Activated naive CD8-positive, alpha-beta T cell treated with anti-CD3 and anti-CD28 coated beads, Interleukin-2, amount 10 ng/mL, durations not matched to agents 7 days and 5 days (primary cell): ENCODE measurements around the gene LTA4H. TPM values are rescaled to one million over a fixed set of nuclear protein-coding genes. Genes with fewer than 3 reads are reported as not detected.
A peak's percentile ranks its signal among the peaks of the same experiment; 100 is the strongest.

ENCODE experiments used
- ATAC-seq: fragments of 150-1000 bp; cut with Tn5 transposase; one replicate; pipeline ENCODE4 v1.10.0; 2021; ENCODE audit warnings: low read depth, moderate library complexity
- POLR2A ChIA-PET: fragments of 350-600 bp; sonication (Branson Sonifier 250); formaldehyde crosslinking; loops from one replicate; lab custom pipeline; 2021; ENCODE audit warnings: antibody characterized with exemption; lab: Charles Lee
- DNase-seq: peaks from one replicate; pipeline ENCODE4 v3.0.0; 2021
- H3K27ac Mint-ChIP-seq: one replicate; pipeline ENCODE4 v1.8.0; 2022; ENCODE audit warnings: mild to moderate bottlenecking, mixed read lengths
- H3K27me3 Mint-ChIP-seq: one replicate; pipeline ENCODE4 v1.8.0; 2022; ENCODE audit warnings: mild to moderate bottlenecking, moderate library complexity, mixed read lengths
- H3K36me3 Mint-ChIP-seq: one replicate; pipeline ENCODE4 v1.8.0; 2021; ENCODE audit warnings: mild to moderate bottlenecking, mixed read lengths
- H3K4me1 Mint-ChIP-seq: one replicate; pipeline ENCODE4 v1.8.0; 2021; ENCODE audit warnings: mixed read lengths
- H3K4me3 Mint-ChIP-seq: one replicate; pipeline ENCODE4 v1.8.0; 2022; ENCODE audit warnings: mild to moderate bottlenecking, moderate library complexity, mixed read lengths
- H3K9me3 Mint-ChIP-seq: one replicate; pipeline ENCODE4 v1.8.0; 2021; ENCODE audit warnings: mixed read lengths
- total RNA-seq, 2 experiments: library from RNA; stranded (reverse); gene quantifications; one replicate each; pipeline ENCODE4 v1.2.3, GENCODE V29; 2021

The LTA4H gene
- total RNA-seq, 2 experiments from 2014 or later, result 49.2 to 50.7 TPM

- Mint-ChIP-seq H3K36me3 (no peaks in the 10 kb centered on the region), H3K27ac (no peak overlapping the region), H3K4me3 (no peak overlapping the region), H3K27me3 (no peaks in the 10 kb centered on the region), H3K9me3 (no peaks in the 10 kb centered on the region), H3K4me1 (no peaks in the 10 kb centered on the region)
- POLR2A ChIA-PET, result no interaction called here
- DNase-seq (no peak), ATAC-seq (no peak)
These were observed 4.1 kb upstream of the LTA4H start for GRCh38 chr12:96039516-96039915.

- no peak for ATAC-seq
- Mint-ChIP-seq H3K4me3 (no peak overlapping the region), H3K27ac (no peak overlapping the region)
These were observed 1.5 kb upstream of the LTA4H start for GRCh38 chr12:96036765-96037455.

GRCh38 chr12:96034621-96035282, 635 bp downstream of the LTA4H start:
- Mint-ChIP-seq H3K9me3 (no peaks in the 10 kb centered on the region), H3K4me3 (no peak overlapping the region), H3K36me3 (peaks cover 10% of the 10 kb centered on the region), H3K4me1 (peaks cover 13% of the 10 kb centered on the region), H3K27me3 (no peaks in the 10 kb centered on the region), H3K27ac (no peak overlapping the region)
- DNase-seq (no peak), ATAC-seq (no peak)
- POLR2A ChIA-PET, result interaction anchor here (0.7 to 1.2 kb wide), 2 partner anchors 87 to 356 kb away, joined by 3 read pairs; no protein-coding TSS in a partner anchor

More at GRCh38 chr12:96036765-96037455, 1.5 kb upstream of the LTA4H start:
- Mint-ChIP-seq H3K9me3 (no peaks in the 10 kb centered on the region), H3K27me3 (no peaks in the 10 kb centered on the region), H3K36me3 (peaks cover 2% of the 10 kb centered on the region), H3K4me1 (peaks cover 9% of the 10 kb centered on the region)
- POLR2A ChIA-PET, result interaction anchor here (1.2 to 1.4 kb wide), 2 partner anchors 93 to 363 kb away, joined by 4 to 6 read pairs; partner anchors contain the start of genes AMDHD1 and CDK17
- no peak for DNase-seq

- H3K36me3 Mint-ChIP-seq, result peaks cover 10% of the 10 kb centered on the region
- H3K4me3 Mint-ChIP-seq, result peak overlapping the region; percentile 57
- H3K27me3 Mint-ChIP-seq, result no peaks in the 10 kb centered on the region
- POLR2A ChIA-PET, result no interaction called here
- no peaks in the 10 kb centered on the region for H3K9me3 Mint-ChIP-seq
- ATAC-seq (no peak), DNase-seq (no peak)
- H3K4me1 Mint-ChIP-seq, result peaks cover 14% of the 10 kb centered on the region
- H3K27ac Mint-ChIP-seq, result no peak overlapping the region
These were observed 1.6 kb downstream of the LTA4H start for GRCh38 chr12:96033549-96034389.

DNA sequence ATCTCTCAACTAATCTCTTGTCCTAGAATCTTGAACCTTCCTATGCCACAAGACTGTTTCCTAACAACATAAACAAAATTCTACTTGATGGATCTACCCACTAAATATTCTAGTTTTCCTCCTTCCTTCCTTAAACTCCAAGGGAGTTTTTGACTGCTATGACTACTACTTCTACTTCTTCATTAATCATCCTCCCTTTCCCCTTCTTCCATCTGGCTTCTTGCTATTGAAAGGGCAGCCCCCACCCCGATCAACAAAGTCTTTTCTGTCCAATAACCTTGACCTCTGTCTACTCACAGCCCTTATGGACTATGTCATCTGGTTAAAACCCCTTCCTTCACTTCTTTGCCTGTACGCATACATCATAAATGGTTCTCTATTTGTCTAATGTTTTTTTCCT, 5.6 kb downstream of the LTA4H start:
- DNase-seq (no peak), ATAC-seq (no peak)
- POLR2A ChIA-PET, result no interaction called here
- Mint-ChIP-seq H3K4me3 (no peak overlapping the region), H3K9me3 (no peaks in the 10 kb centered on the region), H3K27me3 (no peaks in the 10 kb centered on the region), H3K36me3 (peaks cover 22% of the 10 kb centered on the region), H3K27ac (no peak overlapping the region), H3K4me1 (peaks cover 15% of the 10 kb centered on the region)

DNA sequence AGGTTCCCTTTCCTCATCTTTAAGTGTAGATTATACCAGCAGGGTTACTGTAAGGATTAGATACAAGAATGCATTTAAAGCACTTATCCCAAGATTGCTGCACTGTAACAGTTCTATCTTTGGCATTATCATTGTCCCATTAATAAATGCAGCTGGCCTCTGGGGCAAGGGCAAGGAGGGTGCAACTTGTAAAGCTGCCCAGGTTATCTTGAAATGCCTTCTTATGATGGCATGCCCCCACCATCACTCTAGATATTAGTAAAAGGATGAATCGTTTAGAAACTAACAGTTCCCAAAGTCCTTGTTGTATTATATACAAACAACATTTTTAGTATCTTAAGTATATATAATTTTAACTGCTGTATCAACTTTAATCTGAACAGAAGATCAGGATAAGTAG, 6.8 kb downstream of the LTA4H start:
- no peak for ATAC-seq
- Mint-ChIP-seq H3K9me3 (no peaks in the 10 kb centered on the region), H3K36me3 (peaks cover 23% of the 10 kb centered on the region), H3K27me3 (no peaks in the 10 kb centered on the region), H3K4me3 (no peak overlapping the region), H3K4me1 (peaks cover 12% of the 10 kb centered on the region), H3K27ac (no peak overlapping the region)
- POLR2A ChIA-PET, result interaction anchor here (0.6 kb wide), 1 partner anchor 9 kb away, joined by 3 read pairs; no protein-coding TSS in a partner anchor
- DNase-seq, result no peak

GRCh38 chr12:96026331-96026730, 9.1 kb downstream of the LTA4H start:
- Mint-ChIP-seq H3K4me3 (no peak overlapping the region), H3K27ac (no peak overlapping the region), H3K36me3 (peaks cover 26% of the 10 kb centered on the region)

GRCh38 chr12:96025518-96025917, 9.9 kb downstream of the LTA4H start:
- ATAC-seq, result no peak
- H3K9me3 Mint-ChIP-seq, result no peaks in the 10 kb centered on the region
- no peak overlapping the region for H3K4me3 Mint-ChIP-seq
- no peak overlapping the region for H3K27ac Mint-ChIP-seq
- H3K4me1 Mint-ChIP-seq, result peaks cover 10% of the 10 kb centered on the region
- peaks cover 25% of the 10 kb centered on the region for H3K36me3 Mint-ChIP-seq
- POLR2A ChIA-PET, result no interaction called here
- DNase-seq, result no peak
- no peaks in the 10 kb centered on the region for H3K27me3 Mint-ChIP-seq

More at GRCh38 chr12:96026331-96026730, 9.1 kb downstream of the LTA4H start:
- DNase-seq (no peak), ATAC-seq (no peak)
- peaks cover 10% of the 10 kb centered on the region for H3K4me1 Mint-ChIP-seq
- POLR2A ChIA-PET, result no interaction called here
- no peaks in the 10 kb centered on the region for H3K27me3 Mint-ChIP-seq
- no peaks in the 10 kb centered on the region for H3K9me3 Mint-ChIP-seq

- H3K27ac Mint-ChIP-seq, result no peak overlapping the region
- H3K36me3 Mint-ChIP-seq, result peaks cover 11% of the 10 kb centered on the region
These were observed 14.9 kb downstream of the LTA4H start for GRCh38 chr12:96020314-96021003.

DNA sequence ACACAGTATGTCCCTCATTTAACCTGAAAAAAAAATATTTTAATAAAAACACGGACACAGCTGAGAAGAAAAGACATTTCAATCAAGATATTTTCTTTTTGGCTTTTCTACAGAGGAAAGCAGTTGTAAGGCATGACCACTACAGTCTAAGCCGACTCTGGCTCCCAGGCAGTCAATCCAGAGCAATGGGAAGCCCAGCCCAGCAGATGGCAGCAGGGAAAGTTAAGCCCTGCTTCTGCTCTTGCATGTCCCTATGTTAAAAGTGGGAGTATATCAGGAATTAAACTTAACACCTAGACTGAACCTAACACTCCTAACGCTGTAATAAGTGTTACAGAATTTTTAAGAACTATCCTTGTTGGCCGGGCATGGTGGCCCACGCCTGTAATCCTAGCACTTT, 19.7 kb downstream of the LTA4H start:
- peaks cover 11% of the 10 kb centered on the region for H3K36me3 Mint-ChIP-seq
- POLR2A ChIA-PET, result no interaction called here
- ATAC-seq, result no peak

More at GRCh38 chr12:96020314-96021003, 14.9 kb downstream of the LTA4H start:
- peaks cover 4% of the 10 kb centered on the region for H3K4me1 Mint-ChIP-seq
- H3K4me3 Mint-ChIP-seq, result no peak overlapping the region
- DNase-seq, result no peak
- ATAC-seq, result no peak
- no peaks in the 10 kb centered on the region for H3K9me3 Mint-ChIP-seq
- no peaks in the 10 kb centered on the region for H3K27me3 Mint-ChIP-seq
- POLR2A ChIA-PET, result no interaction called here

GRCh38 chr12:96014943-96015599, 20.3 kb downstream of the LTA4H start:
- Mint-ChIP-seq H3K27ac (no peak overlapping the region), H3K4me1 (no peaks in the 10 kb centered on the region), H3K36me3 (peaks cover 11% of the 10 kb centered on the region), H3K4me3 (no peak overlapping the region), H3K9me3 (no peaks in the 10 kb centered on the region), H3K27me3 (no peaks in the 10 kb centered on the region)
- DNase-seq, result no peak
- POLR2A ChIA-PET, result no interaction called here
- ATAC-seq, result no peak

More for the DNA sequence above, 19.7 kb downstream of the LTA4H start:
- H3K9me3 Mint-ChIP-seq, result no peaks in the 10 kb centered on the region
- DNase-seq, result no peak
- no peaks in the 10 kb centered on the region for H3K4me1 Mint-ChIP-seq
- no peaks in the 10 kb centered on the region for H3K27me3 Mint-ChIP-seq
- H3K4me3 Mint-ChIP-seq, result no peak overlapping the region
- H3K27ac Mint-ChIP-seq, result no peak overlapping the region

GRCh38 chr12:96007729-96008128, 27.7 kb downstream of the LTA4H start:
- POLR2A ChIA-PET, result no interaction called here
- ATAC-seq (no peak), DNase-seq (no peak)
- H3K4me3 Mint-ChIP-seq, result no peak overlapping the region
- H3K27me3 Mint-ChIP-seq, result no peaks in the 10 kb centered on the region
- H3K27ac Mint-ChIP-seq, result no peak overlapping the region
- H3K4me1 Mint-ChIP-seq, result no peaks in the 10 kb centered on the region
- no peaks in the 10 kb centered on the region for H3K9me3 Mint-ChIP-seq
- H3K36me3 Mint-ChIP-seq, result peaks cover 10% of the 10 kb centered on the region
